H1 (cell line): Measurements from ENCODE around the gene IL12B. TPM values are rescaled to one million over a fixed set of nuclear protein-coding genes. Genes with fewer than 3 reads are reported as not detected.

ENCODE experiments used
- CTCF ChIA-PET: fragments of 300-600 bp; sonication (Branson Sonifier 250); formaldehyde crosslinking; loops from one replicate; lab custom pipeline; 2021; ENCODE audit not compliant: partially characterized antibody; lab: Charles Lee
- POLR2A ChIA-PET: fragments of 300-600 bp; sonication (Branson Sonifier 250); formaldehyde crosslinking; loops from one replicate; lab custom pipeline; 2021; ENCODE audit warnings: inconsistent platforms; ENCODE audit not compliant: partially characterized antibody; lab: Charles Lee
- DNase-seq, 2 experiments: peaks; one replicate each; pipeline versions ENCODE4 v3.0.0 to v3.0.0-alpha.2; 2010 to 2022; ENCODE audit warnings: low spot score in 2 of 2, low read depth in 1 of 2, mixed read lengths in 1 of 2
- FAIRE-seq: peaks from 2 replicates; lab custom pipeline; 2011; peaks lifted over from hg19 to GRCh38; lab: Jason Lieb, UNC
- H2AFZ ChIP-seq: 2 replicates; pipeline ENCODE4 v1.8.1; 2012; ENCODE audit warnings: low read length, inconsistent platforms
- H2AK5ac ChIP-seq: 2 replicates; pipeline ENCODE4 v1.6.1; 2013; ENCODE audit warnings: low read depth, low read length
- H2BK120ac ChIP-seq: replicated peaks from 2 replicates; pipeline ENCODE3; 2013; ENCODE audit warnings: low read depth, low read length, inconsistent platforms
- H2BK12ac ChIP-seq: 2 replicates; pipeline ENCODE4 v1.6.1; 2013; ENCODE audit warnings: low read depth, low read length
- H2BK15ac ChIP-seq: 2 replicates; pipeline ENCODE4 v1.6.1; 2013; ENCODE audit warnings: low read length
- H2BK20ac ChIP-seq: 2 replicates; pipeline ENCODE4 v1.6.1; 2013; ENCODE audit warnings: low read length
- H2BK5ac ChIP-seq: 2 replicates; pipeline ENCODE4 v1.6.1; 2013; ENCODE audit warnings: low read depth, low read length
- H3K14ac ChIP-seq: 2 replicates; pipeline ENCODE4 v1.6.1; 2013; ENCODE audit warnings: inconsistent platforms; ENCODE audit not compliant: insufficient read length
- H3K18ac ChIP-seq: 2 replicates; pipeline ENCODE4 v1.6.1; 2013; ENCODE audit warnings: low read length; ENCODE audit errors: extremely low read depth
- H3K23ac ChIP-seq: 2 replicates; pipeline ENCODE4 v1.6.1; 2013; ENCODE audit warnings: inconsistent platforms; ENCODE audit not compliant: insufficient read length
- H3K23me2 ChIP-seq: 2 replicates; pipeline ENCODE4 v1.6.1; 2013; ENCODE audit warnings: low read depth, low read length
- H3K27ac ChIP-seq: 2 replicates; pipeline ENCODE4 v1.6.1; 2011; ENCODE audit warnings: low read depth, low read length, inconsistent platforms
- H3K27me3 ChIP-seq, 4 experiments: replicated peaks in 1 of 4; 1 replicate in 1 of 4; 2 replicates in 3 of 4; pipeline versions ENCODE4 v1.6.1 to v1.8.1; 2011 to 2013; ENCODE audit warnings: low read length in 3 of 4, mild to moderate bottlenecking in 3 of 4, inconsistent platforms in 2 of 4, mixed read lengths in 2 of 4, moderate library complexity in 1 of 4; ENCODE audit not compliant: control insufficient read depth in 3 of 4, insufficient read depth in 3 of 4; ENCODE audit errors: extremely low read depth in 1 of 4
- H3K36me3 ChIP-seq, 4 experiments: 2 replicates each; pipeline versions ENCODE4 v1.6.1 to v1.8.1; 2011 to 2013; ENCODE audit warnings: mild to moderate bottlenecking in 4 of 4, low read length in 3 of 4, moderate library complexity in 2 of 4, control low read depth in 1 of 4, inconsistent platforms in 1 of 4; ENCODE audit not compliant: insufficient read depth in 4 of 4, control insufficient read depth in 2 of 4
- H3K4ac ChIP-seq: replicated peaks from 2 replicates; pipeline ENCODE3; 2013; ENCODE audit warnings: low read length, low read depth, mixed read lengths, inconsistent platforms; ENCODE audit not compliant: insufficient read length
- H3K4me1 ChIP-seq, 4 experiments: replicated peaks in 1 of 4; 1 replicate in 1 of 4; 2 replicates in 3 of 4; pipeline versions ENCODE4 v1.6.1 to v1.8.1; 2011 to 2013; ENCODE audit warnings: low read length in 3 of 4, inconsistent platforms in 2 of 4, mixed read lengths in 1 of 4; ENCODE audit not compliant: insufficient read depth in 4 of 4, control insufficient read depth in 3 of 4
- H3K4me2 ChIP-seq, 2 experiments: 2 replicates each; pipeline versions ENCODE4 v1.6.1 to v1.8.1; 2011 to 2013; ENCODE audit warnings: low read depth in 2 of 2, low read length in 2 of 2, control low read depth in 1 of 2, inconsistent platforms in 1 of 2, mild to moderate bottlenecking in 1 of 2; ENCODE audit not compliant: insufficient read depth in 1 of 2
- H3K4me3 ChIP-seq, 4 experiments: fragments of 200-600, 300-600 bp in 1 of 4; sonication (generic), shearing (Covaris generic), sonication (Bioruptor Twin) in 1 of 4; 2 replicates each; pipeline versions ENCODE4 v1.5.1 to v1.8.1; 2011 to 2016; ENCODE audit warnings: low read length in 4 of 4, low read depth in 3 of 4, control low read depth in 2 of 4, inconsistent platforms in 2 of 4, mild to moderate bottlenecking in 2 of 4, mixed read lengths in 1 of 4, moderate library complexity in 1 of 4; ENCODE audit not compliant: insufficient read depth in 2 of 4; ENCODE audit errors: extremely low read depth in 1 of 4
- H3K56ac ChIP-seq: replicated peaks from 2 replicates; pipeline ENCODE3; 2013; ENCODE audit warnings: low read depth, mild to moderate bottlenecking, mixed read lengths, low read length, inconsistent platforms; ENCODE audit not compliant: insufficient read length
- H3K79me1 ChIP-seq: 2 replicates; pipeline ENCODE4 v1.6.1; 2013; ENCODE audit warnings: low read depth, low read length, control low read depth
- H3K79me2 ChIP-seq, 2 experiments: 2 replicates each; pipeline versions ENCODE4 v1.6.1 to v1.8.1; 2012 to 2013; ENCODE audit warnings: low read length in 2 of 2, mild to moderate bottlenecking in 2 of 2, inconsistent platforms in 1 of 2; ENCODE audit not compliant: insufficient read depth in 2 of 2, control insufficient read depth in 1 of 2
- H3K9ac ChIP-seq, 4 experiments: replicated peaks in 1 of 4; 1 replicate in 1 of 4; 2 replicates in 3 of 4; pipeline versions ENCODE4 v1.6.1 to v1.8.1; 2011 to 2013; ENCODE audit warnings: low read depth in 3 of 4, low read length in 3 of 4, control low read depth in 2 of 4, mild to moderate bottlenecking in 2 of 4, moderate library complexity in 2 of 4, inconsistent platforms in 1 of 4; ENCODE audit errors: extremely low read depth in 1 of 4
- H3K9me3 ChIP-seq, 2 experiments: 2 replicates each; pipeline versions ENCODE4 v1.6.1 to v1.8.1; 2012 to 2013; ENCODE audit warnings: mild to moderate bottlenecking in 2 of 2, moderate library complexity in 2 of 2, control low read depth in 1 of 2, inconsistent platforms in 1 of 2, low read depth in 1 of 2, low read length in 1 of 2, mixed read lengths in 1 of 2; ENCODE audit not compliant: insufficient read depth in 2 of 2
- H4K20me1 ChIP-seq, 2 experiments: replicated peaks in 1 of 2; 2 replicates each; pipeline versions ENCODE3 to v1.8.1; 2011 to 2013; ENCODE audit warnings: inconsistent platforms in 2 of 2, low read length in 2 of 2, mild to moderate bottlenecking in 1 of 2; ENCODE audit not compliant: insufficient read depth in 2 of 2, control insufficient read depth in 1 of 2
- H4K5ac ChIP-seq: 2 replicates; pipeline ENCODE4 v1.6.1; 2013; ENCODE audit warnings: low read length, low read depth, mixed read lengths, inconsistent platforms; ENCODE audit not compliant: insufficient read length
- H4K8ac ChIP-seq: 2 replicates; pipeline ENCODE4 v1.8.0; 2013; ENCODE audit warnings: mild to moderate bottlenecking, moderate library complexity, low read length, inconsistent platforms; ENCODE audit not compliant: insufficient read depth; ENCODE audit errors: extremely low read depth
- H4K91ac ChIP-seq: replicated peaks from 2 replicates; pipeline ENCODE3; 2013; ENCODE audit warnings: low read length, mixed read lengths, inconsistent platforms; ENCODE audit not compliant: insufficient read length
- ASH2L ChIP-seq: fragments of 200-600, 300-600 bp; sonication (generic); IDR thresholded peaks from one replicate; pipeline ENCODE4 v1.7.1; 2017; ENCODE audit warnings: low read length
- CHD1 ChIP-seq: IDR thresholded peaks from 2 replicates; pipeline ENCODE4 v1.6.1; 2012; ENCODE audit warnings: low read depth, low read length, improper control_type of control experiment
- EZH2 ChIP-seq: fragments of 200-600 bp; sonication (generic); IDR thresholded peaks from 2 replicates; pipeline ENCODE4 v1.7.1; 2012; ENCODE audit warnings: low read depth, mild to moderate bottlenecking, moderate library complexity, low read length, inconsistent platforms; ENCODE audit not compliant: severe bottlenecking
- HDAC6 ChIP-seq: IDR thresholded peaks from one replicate; pipeline ENCODE4 v1.7.1; 2012; ENCODE audit warnings: low read depth, mild to moderate bottlenecking, inconsistent platforms, low read length, moderate library complexity
- JUN ChIP-seq: IDR thresholded peaks from 2 replicates; pipeline ENCODE4 v1.6.1; 2011; ENCODE audit warnings: low read depth, mild to moderate bottlenecking, improper control_type of control experiment, low read length
- KDM1A ChIP-seq: fragments of 200-600, 300-600 bp; sonication (generic); IDR thresholded peaks from 2 replicates; pipeline ENCODE4 v1.7.1; 2016; ENCODE audit warnings: mild to moderate bottlenecking, low read length, borderline replicate concordance
- PHF8 ChIP-seq: fragments of 200-600 bp; sonication (generic); conservative IDR thresholded peaks from 2 replicates; pipeline ENCODE4 v1.7.1; 2012; ENCODE audit warnings: low read depth, mild to moderate bottlenecking, inconsistent platforms, low read length, moderate library complexity
- POLR2A ChIP-seq, 2 experiments: IDR thresholded peaks; 1 replicate in 1 of 2; 2 replicates in 1 of 2; pipeline ENCODE4 v1.6.1; 2011; ENCODE audit warnings: low read depth in 2 of 2, low read length in 2 of 2, mild to moderate bottlenecking in 2 of 2; ENCODE audit errors: control extremely low read depth in 1 of 2
- RFX5 ChIP-seq: IDR thresholded peaks from 2 replicates; pipeline ENCODE4 v1.6.1; 2011; ENCODE audit warnings: low read depth, low read length, improper control_type of control experiment, borderline replicate concordance
- SIRT6 ChIP-seq: IDR thresholded peaks from one replicate; pipeline ENCODE4 v1.7.1; 2012; ENCODE audit warnings: low read length, inconsistent platforms
- SIX5 ChIP-seq: IDR thresholded peaks from 2 replicates; pipeline ENCODE4 v1.6.1; 2011; ENCODE audit warnings: mild to moderate bottlenecking, low read depth, low read length
- SP1 ChIP-seq: IDR thresholded peaks from 2 replicates; pipeline ENCODE4 v1.6.1; 2011; ENCODE audit warnings: low read depth, low read length
- SP4 ChIP-seq: IDR thresholded peaks from 2 replicates; pipeline ENCODE4 v1.6.1; 2012; ENCODE audit warnings: low read length, inconsistent platforms
- TEAD4 ChIP-seq: IDR thresholded peaks from 2 replicates; pipeline ENCODE4 v1.6.1; 2012; ENCODE audit warnings: low read depth, low read length, inconsistent platforms, mixed read lengths
- polyA plus RNA-seq, 7 experiments: library from polyadenylated mRNA; depleted of rRNA in 3 of 7; stranded (reverse) in 5 of 7; unstranded in 2 of 7; fragments of >200 nt in 5 of 7; fragments of 200-250 nt in 2 of 7; gene quantifications; 1 replicate in 5 of 7; 2 replicates in 1 of 7; 4 replicates in 1 of 7; pipeline versions ENCODE4 v1.2.1 to v1.2.3, GENCODE V29; 2011 to 2013; ENCODE audit warnings: missing spikeins in 2 of 7, mixed read lengths in 2 of 7
- total RNA-seq: library from RNA; stranded (reverse); fragmentation: NEBNext Ultra II Directional; extraction: Animal tissue kit (Norgen Biotek cat#: 25700); gene quantifications from 2 replicates; pipeline ENCODE4 v1.2.1, GENCODE V29; 2021
- TF ChIP-seq, protein P1 (sequence below): IDR thresholded peaks from 2 replicates; pipeline ENCODE4 v1.6.1; 2012; ENCODE audit warnings: inconsistent platforms
- TF ChIP-seq, protein P2 (sequence below): IDR thresholded peaks from 2 replicates; pipeline ENCODE4 v1.6.1; 2011; ENCODE audit warnings: low read length, improper control_type of control experiment

IL12B gene
- total and polyA plus RNA-seq, 2 of the 8 experiments (the other 6 are each of a cell fraction or from before 2014, with no cell fraction given), result not detected

DNA sequence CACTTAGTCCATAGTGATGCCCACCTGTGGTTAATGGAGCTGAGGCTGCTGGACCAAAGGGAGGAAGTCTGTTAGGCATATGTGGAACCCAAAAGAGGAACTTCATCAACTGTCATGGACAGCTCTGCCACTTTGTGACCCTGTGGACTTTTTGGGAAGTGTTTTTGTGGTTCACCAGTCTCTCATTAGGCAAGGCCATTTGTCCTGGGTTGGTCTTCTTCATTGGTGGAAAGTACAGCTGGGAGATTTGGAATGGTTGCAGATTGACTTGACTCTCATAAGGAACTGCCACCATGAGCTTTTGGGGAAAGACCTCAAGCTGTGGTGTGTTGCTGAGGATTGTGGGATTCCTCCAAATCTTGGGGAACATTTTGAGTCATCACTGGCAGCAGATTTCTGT, 31.9 kb upstream of the IL12B start:
- no peak overlapping the region for H2AFZ ChIP-seq
- DNase-seq, result no peak
- H2BK12ac ChIP-seq, result no peak overlapping the region
- H3K56ac ChIP-seq, result no peak overlapping the region
- no peak overlapping the region for H4K91ac ChIP-seq
- POLR2A ChIA-PET, result no interaction called here
- no peak overlapping the region for H4K5ac ChIP-seq
- no peak overlapping the region for H2BK15ac ChIP-seq
- peaks cover 0 to 3% of the 10 kb centered on the region in 2 experiments; a peak in 1 of 4 replicates for H3K9me3 ChIP-seq
- CTCF ChIA-PET, result interaction anchor here (1.6 kb wide), 1 partner anchor 10 kb away, joined by 3 read pairs; no protein-coding TSS in a partner anchor
- H3K79me2 ChIP-seq, result no peaks in the 10 kb centered on the region
- H3K27ac ChIP-seq, result no peak overlapping the region
- H3K4me2 ChIP-seq, result no peak overlapping the region
- no peak overlapping the region for H3K18ac ChIP-seq
- H3K14ac ChIP-seq, result no peak overlapping the region
- no peak overlapping the region for H2AK5ac ChIP-seq
- H3K27me3 ChIP-seq, result no peaks in the 10 kb centered on the region
- H2BK120ac ChIP-seq, result no peak overlapping the region
- H3K79me1 ChIP-seq, result no peaks in the 10 kb centered on the region
- no peaks in the 10 kb centered on the region for H3K4me1 ChIP-seq
- no peak overlapping the region for H4K8ac ChIP-seq
- H4K20me1 ChIP-seq, result no peaks in the 10 kb centered on the region
- H3K23ac ChIP-seq, result no peak overlapping the region
- no peak overlapping the region for H3K9ac ChIP-seq
- no peak overlapping the region for H3K4me3 ChIP-seq
- H3K36me3 ChIP-seq, result no peaks in the 10 kb centered on the region; a peak in 1 of 8 replicates
- FAIRE-seq, result no peak
- no peaks in the 10 kb centered on the region for H3K23me2 ChIP-seq
- no peak overlapping the region for H2BK5ac ChIP-seq
- no peak overlapping the region for H2BK20ac ChIP-seq
- no peak overlapping the region for H3K4ac ChIP-seq
- TF ChIP-seq SP4 (no peak), SIRT6 (no peak), KDM1A (no peak), PHF8 (no peak), TEAD4 (no peak), HDAC6 (no peak), POLR2A (IDR thresholded peaks at IDR 0.05; ENCODE audit: control extremely low read depth in 1 of 2, low read depth in 2 of 2, low read length in 2 of 2) (no peak), SIX5 (no peak), ASH2L (no peak), CHD1 (no peak), RFX5 (no peak), JUN (no peak), EZH2 (no peak), SP1 (no peak)
- TF ChIP-seq, protein P1, sequence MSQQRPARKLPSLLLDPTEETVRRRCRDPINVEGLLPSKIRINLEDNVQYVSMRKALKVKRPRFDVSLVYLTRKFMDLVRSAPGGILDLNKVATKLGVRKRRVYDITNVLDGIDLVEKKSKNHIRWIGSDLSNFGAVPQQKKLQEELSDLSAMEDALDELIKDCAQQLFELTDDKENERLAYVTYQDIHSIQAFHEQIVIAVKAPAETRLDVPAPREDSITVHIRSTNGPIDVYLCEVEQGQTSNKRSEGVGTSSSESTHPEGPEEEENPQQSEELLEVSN, result no peak
- TF ChIP-seq, protein P2, sequence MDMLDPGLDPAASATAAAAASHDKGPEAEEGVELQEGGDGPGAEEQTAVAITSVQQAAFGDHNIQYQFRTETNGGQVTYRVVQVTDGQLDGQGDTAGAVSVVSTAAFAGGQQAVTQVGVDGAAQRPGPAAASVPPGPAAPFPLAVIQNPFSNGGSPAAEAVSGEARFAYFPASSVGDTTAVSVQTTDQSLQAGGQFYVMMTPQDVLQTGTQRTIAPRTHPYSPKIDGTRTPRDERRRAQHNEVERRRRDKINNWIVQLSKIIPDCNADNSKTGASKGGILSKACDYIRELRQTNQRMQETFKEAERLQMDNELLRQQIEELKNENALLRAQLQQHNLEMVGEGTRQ, result no peak
